Vagina (tissue), 2 donors: ENCODE results near the gene HPF1.

Source experiments
- POLR2AphosphoS5 ChIP-seq, 2 donors: sonication (generic); formaldehyde crosslinking; IDR thresholded peaks; one replicate each; pipeline ENCODE4 v1.9.0; 2017; ENCODE audit warnings: antibody characterized with exemption in 2 of 2, mild to moderate bottlenecking in 2 of 2, low read depth in 1 of 2; ENCODE audit not compliant: insufficient read depth in 1 of 2
- TF ChIP-seq, protein P1 (sequence below), 3 experiments: fragments of 450-650 bp in 2 of 3; fragments of 200-600 bp in 1 of 3; sonication (generic) in 1 of 3; IDR thresholded peaks; one replicate each; pipeline ENCODE4 v1.5.1; 2017 to 2019; ENCODE audit warnings: antibody characterized with exemption in 3 of 3, mild to moderate bottlenecking in 2 of 3, moderate library complexity in 2 of 3

DNA sequence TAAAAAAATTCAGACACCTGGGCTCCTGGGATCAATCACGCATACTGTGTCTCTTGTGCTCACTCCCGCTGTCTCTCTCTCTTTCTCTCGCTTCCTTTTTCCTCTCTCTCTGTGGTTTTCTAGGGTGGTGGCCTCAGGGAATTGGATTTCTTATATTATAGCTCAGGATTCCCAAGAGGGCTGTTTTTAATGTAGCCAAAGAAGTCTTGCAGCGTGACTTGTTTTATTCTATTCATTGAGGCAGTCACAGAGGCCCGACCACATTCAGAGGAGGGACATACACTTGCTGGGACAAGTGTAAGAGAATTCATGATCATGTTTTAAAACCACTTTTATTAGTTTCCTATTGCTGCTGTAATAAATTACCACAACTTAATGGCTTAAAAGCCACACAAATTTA is 59.4 kb downstream of the HPF1 start:
- TF ChIP-seq, protein P1, sequence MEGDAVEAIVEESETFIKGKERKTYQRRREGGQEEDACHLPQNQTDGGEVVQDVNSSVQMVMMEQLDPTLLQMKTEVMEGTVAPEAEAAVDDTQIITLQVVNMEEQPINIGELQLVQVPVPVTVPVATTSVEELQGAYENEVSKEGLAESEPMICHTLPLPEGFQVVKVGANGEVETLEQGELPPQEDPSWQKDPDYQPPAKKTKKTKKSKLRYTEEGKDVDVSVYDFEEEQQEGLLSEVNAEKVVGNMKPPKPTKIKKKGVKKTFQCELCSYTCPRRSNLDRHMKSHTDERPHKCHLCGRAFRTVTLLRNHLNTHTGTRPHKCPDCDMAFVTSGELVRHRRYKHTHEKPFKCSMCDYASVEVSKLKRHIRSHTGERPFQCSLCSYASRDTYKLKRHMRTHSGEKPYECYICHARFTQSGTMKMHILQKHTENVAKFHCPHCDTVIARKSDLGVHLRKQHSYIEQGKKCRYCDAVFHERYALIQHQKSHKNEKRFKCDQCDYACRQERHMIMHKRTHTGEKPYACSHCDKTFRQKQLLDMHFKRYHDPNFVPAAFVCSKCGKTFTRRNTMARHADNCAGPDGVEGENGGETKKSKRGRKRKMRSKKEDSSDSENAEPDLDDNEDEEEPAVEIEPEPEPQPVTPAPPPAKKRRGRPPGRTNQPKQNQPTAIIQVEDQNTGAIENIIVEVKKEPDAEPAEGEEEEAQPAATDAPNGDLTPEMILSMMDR (IDR thresholded peaks at IDR 0.05), result no peak
- TF ChIP-seq POLR2AphosphoS5 (IDR thresholded peaks at IDR 0.05; ENCODE audit: insufficient read depth in 1 of 2, low read depth in 1 of 2), result no peak
